ENCODE results near the gene ZDHHC4. TPM values are rescaled to one million over a fixed set of nuclear protein-coding genes. Genes with fewer than 3 reads are reported as not detected.

ZDHHC4 gene
- polyA plus RNA-seq, 2 of the 4 experiments (the other 2 are of a cell fraction): 42.8 to 118 TPM

GRCh38 chr7:6531492-6532279 lies 45.6 kb upstream of the ZDHHC4 start:
- ATAC-seq (no peak), DNase-seq (ENCODE audit: low read depth in 1 of 2, low spot score in 1 of 2) (no peak), FAIRE-seq (no peak)
- POLR2A ChIA-PET: no interaction called here
- TF ChIP-seq ELK1 (IDR thresholded peaks at IDR 0.05; ENCODE audit: low read depth, low read length) (no peak), NPAS2 (CRISPR knock-in tag; IDR thresholded peaks at IDR 0.05; ENCODE audit: borderline replicate concordance) (no peak), CHD4 (IDR thresholded peaks at IDR 0.05; ENCODE audit: borderline replicate concordance) (no peak), GATA3 (IDR thresholded peaks at IDR 0.05; ENCODE audit: borderline replicate concordance) (no peak), RARB (CRISPR knock-in tag; IDR thresholded peaks at IDR 0.05) (no peak), KDM5A (IDR thresholded peaks at IDR 0.05) (no peak), TFCP2L1 (CRISPR knock-in tag; IDR thresholded peaks at IDR 0.05) (no peak), EHF (CRISPR knock-in tag; IDR thresholded peaks at IDR 0.05) (no peak), JUN (IDR thresholded peaks at IDR 0.05) (no peak), CEBPB (IDR thresholded peaks at IDR 0.05) (no peak), MYC (IDR thresholded peaks at IDR 0.05; ENCODE audit: borderline replicate concordance, low read length) (no peak), ZC3H11A (IDR thresholded peaks at IDR 0.05) (no peak), USF2 (IDR thresholded peaks at IDR 0.05) (no peak), CHD2 (IDR thresholded peaks at IDR 0.05; ENCODE audit: low read length, partially characterized antibody) (no peak), CBX2 (IDR thresholded peaks at IDR 0.05; ENCODE audit: borderline replicate concordance, low read depth) (no peak), RNF2 (IDR thresholded peaks at IDR 0.05; ENCODE audit: borderline replicate concordance, low read depth) (no peak), CBX8 (IDR thresholded peaks at IDR 0.05) (no peak), TP53 (CRISPR knock-in tag; IDR thresholded peaks at IDR 0.05) (no peak)
- Histone ChIP-seq H3K27ac (no peak overlapping the region), H3K4me2 (peak overlapping the region; percentile 97), H3K9me3 (no peaks in the 10 kb centered on the region), H3K4me3 (peak overlapping the region; percentile 57; the same call in 2 of the 3 replicates), H3K4me1 (no peaks in the 10 kb centered on the region)
- 53% methylated on average over 16 of the region's 19 CpGs for WGBS (ENCODE audit: missing lambda C conversion rate)
- CTCF ChIA-PET: interaction anchor here (0.8 to 2.8 kb wide), 4 partner anchors 12 to 60 kb away, joined by 3 to 11 read pairs (median 3); no protein-coding TSS in a partner anchor

- peak; percentile 7 to 20; a peak in 4 of 6 replicates for ATAC-seq
- no peaks in the 10 kb centered on the region for H3K9me3 ChIP-seq
- H3K4me1 ChIP-seq: no peaks in the 10 kb centered on the region
- CTCF ChIA-PET: interaction anchor here (1.0 to 2.8 kb wide), 4 partner anchors 16 to 406 kb away, joined by 3 to 11 read pairs (median 4); no protein-coding TSS in a partner anchor
- no peak overlapping the region for H3K4me2 ChIP-seq
- TF ChIP-seq ZNF302 (CRISPR knock-in tag; IDR thresholded peaks at IDR 0.05): no peak
- no peak for TF ChIP-seq USF2 (IDR thresholded peaks at IDR 0.05)
- no peak for TF ChIP-seq JUN (IDR thresholded peaks at IDR 0.05)
- TF ChIP-seq JUNB (IDR thresholded peaks at IDR 0.05): no peak
- no peak for TF ChIP-seq CHD4 (IDR thresholded peaks at IDR 0.05; ENCODE audit: borderline replicate concordance)
- no peak for TF ChIP-seq TP53 (CRISPR knock-in tag; IDR thresholded peaks at IDR 0.05)
- no peak for TF ChIP-seq ZFP36 (IDR thresholded peaks at IDR 0.05; ENCODE audit: borderline replicate concordance, partially characterized antibody)
- no peak for TF ChIP-seq KDM5A (IDR thresholded peaks at IDR 0.05)
- no peak for TF ChIP-seq MAFK (IDR thresholded peaks at IDR 0.05; ENCODE audit: partially characterized antibody)
- TF ChIP-seq RNF2 (IDR thresholded peaks at IDR 0.05; ENCODE audit: borderline replicate concordance, low read depth): no peak
- TF ChIP-seq FOXS1 (CRISPR knock-in tag; IDR thresholded peaks at IDR 0.05): no peak
- no peak for TF ChIP-seq MAX (IDR thresholded peaks at IDR 0.05)
- no peak for TF ChIP-seq CBX2 (IDR thresholded peaks at IDR 0.05; ENCODE audit: borderline replicate concordance, low read depth)
- TF ChIP-seq ZSCAN20 (CRISPR knock-in tag; IDR thresholded peaks at IDR 0.05): no peak
- TF ChIP-seq NR3C1 (IDR thresholded peaks at IDR 0.05): no peak
- no peak for TF ChIP-seq RCOR1 (IDR thresholded peaks at IDR 0.05; ENCODE audit: low read depth, low read length)
- no peak for TF ChIP-seq HOXB13 (CRISPR knock-in tag; IDR thresholded peaks at IDR 0.05; ENCODE audit: low read depth)
- no peak overlapping the region for H3K27ac ChIP-seq
- no peak for FAIRE-seq
- no peak for DNase-seq (ENCODE audit: low read depth in 1 of 2, low spot score in 1 of 2)
- H3K4me3 ChIP-seq: no peak overlapping the region
- POLR2A ChIA-PET: no interaction called here
- WGBS (ENCODE audit: missing lambda C conversion rate): 35% methylated on average over 5 of the region's 7 CpGs
These were observed 44.7 kb upstream of the ZDHHC4 start for GRCh38 chr7:6532516-6532915.

All from A549 (cell line).